SK-N-SH treated with all-trans-retinoic acid at 6 μM for 48 hours (cell line): Measurements from ENCODE around the gene SCFD1.
A peak's percentile ranks its signal among the peaks of the same experiment; 100 is the strongest.

Experiments used
- ARNTL ChIP-seq: fragments of 450-650 bp; formaldehyde crosslinking; IDR thresholded peaks from 2 replicates; pipeline ENCODE4 v1.5.0; 2020; ENCODE audit warnings: low read depth, mild to moderate bottlenecking, moderate library complexity, borderline replicate concordance
- BACH2 ChIP-seq: fragments of 250-450 bp; sonication (Bioruptor Pico); IDR thresholded peaks from 2 replicates; pipeline ENCODE4 v1.9.0; 2021; ENCODE audit warnings: mild to moderate bottlenecking, borderline replicate concordance
- PPARA ChIP-seq: fragments of 250-450 bp; sonication (Bioruptor Pico); IDR thresholded peaks from 2 replicates; pipeline ENCODE4 v1.5.0; 2020; ENCODE audit warnings: mild to moderate bottlenecking, borderline replicate concordance
- RARB ChIP-seq: fragments of 250-450 bp; sonication (Bioruptor Pico); IDR thresholded peaks from 2 replicates; pipeline ENCODE4 v1.8.0; 2021; ENCODE audit warnings: mild to moderate bottlenecking, moderate library complexity
- TOX ChIP-seq: fragments of 250-450 bp; sonication (Bioruptor Pico); IDR thresholded peaks from 2 replicates; pipeline ENCODE4 v1.8.0; 2021; ENCODE audit warnings: mild to moderate bottlenecking, moderate library complexity, borderline replicate concordance
- ZFP30 ChIP-seq: fragments of 450-650 bp; formaldehyde crosslinking; IDR thresholded peaks from 2 replicates; pipeline ENCODE4 v1.5.0; 2022; ENCODE audit warnings: mild to moderate bottlenecking, moderate library complexity
- ZNF8 ChIP-seq: fragments of 450-650 bp; formaldehyde crosslinking; IDR thresholded peaks from 2 replicates; pipeline ENCODE4 v1.5.0; 2020; ENCODE audit warnings: mild to moderate bottlenecking, moderate library complexity
- TF ChIP-seq, protein P1 (sequence below): fragments of 250-450 bp; sonication (Bioruptor Pico); IDR thresholded peaks from 2 replicates; pipeline ENCODE4 v1.8.0; 2021; ENCODE audit warnings: low read depth, mild to moderate bottlenecking, moderate library complexity, borderline replicate concordance
- TF ChIP-seq, protein P2 (sequence below): fragments of 250-450 bp; sonication (Bioruptor Pico); IDR thresholded peaks from 2 replicates; pipeline ENCODE4 v1.5.0; 2020; ENCODE audit warnings: mild to moderate bottlenecking, moderate library complexity

DNA sequence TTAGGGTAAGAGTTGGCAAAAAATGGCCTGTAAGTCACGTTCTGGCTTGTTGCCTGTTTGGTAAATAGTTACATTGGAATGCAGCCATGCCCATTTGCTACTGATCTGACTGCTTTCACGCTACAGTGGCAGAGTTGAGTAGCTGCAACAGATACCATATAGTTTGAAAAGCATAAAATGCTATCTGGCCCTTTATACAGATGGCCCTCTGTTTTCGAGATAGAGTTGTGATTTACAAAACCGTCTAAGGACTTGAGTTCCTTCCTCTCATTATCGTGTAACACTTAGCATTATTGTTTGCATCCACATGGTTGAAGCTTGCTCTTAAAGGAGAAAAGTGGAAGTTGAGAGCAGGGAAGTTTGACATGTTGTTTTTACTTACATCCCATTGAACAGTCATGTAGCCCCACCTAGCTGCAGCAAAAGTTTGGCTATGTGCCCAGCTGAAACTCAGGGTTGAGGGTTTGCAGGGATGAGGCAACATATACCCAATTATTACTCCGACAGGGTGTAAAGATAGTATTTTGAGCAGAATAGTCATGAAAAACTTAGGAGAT lies 11.3 kb upstream of the SCFD1 start:
- TF ChIP-seq BACH2 (CRISPR knock-in tag) (no peak), PPARA (CRISPR knock-in tag) (no peak), ARNTL (CRISPR knock-in tag) (no peak), TOX (CRISPR knock-in tag) (no peak), ZFP30 (CRISPR knock-in tag) (peak; percentile 51; the same call in 1 of the 2 replicates), RARB (no peak), ZNF8 (CRISPR knock-in tag) (no peak)
- TF ChIP-seq, protein P1, sequence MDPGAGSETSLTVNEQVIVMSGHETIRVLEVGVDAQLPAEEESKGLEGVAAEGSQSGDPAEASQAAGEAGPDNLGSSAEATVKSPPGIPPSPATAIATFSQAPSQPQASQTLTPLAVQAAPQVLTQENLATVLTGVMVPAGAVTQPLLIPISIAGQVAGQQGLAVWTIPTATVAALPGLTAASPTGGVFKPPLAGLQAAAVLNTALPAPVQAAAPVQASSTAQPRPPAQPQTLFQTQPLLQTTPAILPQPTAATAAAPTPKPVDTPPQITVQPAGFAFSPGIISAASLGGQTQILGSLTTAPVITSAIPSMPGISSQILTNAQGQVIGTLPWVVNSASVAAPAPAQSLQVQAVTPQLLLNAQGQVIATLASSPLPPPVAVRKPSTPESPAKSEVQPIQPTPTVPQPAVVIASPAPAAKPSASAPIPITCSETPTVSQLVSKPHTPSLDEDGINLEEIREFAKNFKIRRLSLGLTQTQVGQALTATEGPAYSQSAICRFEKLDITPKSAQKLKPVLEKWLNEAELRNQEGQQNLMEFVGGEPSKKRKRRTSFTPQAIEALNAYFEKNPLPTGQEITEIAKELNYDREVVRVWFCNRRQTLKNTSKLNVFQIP: no peak
- TF ChIP-seq, protein P2, sequence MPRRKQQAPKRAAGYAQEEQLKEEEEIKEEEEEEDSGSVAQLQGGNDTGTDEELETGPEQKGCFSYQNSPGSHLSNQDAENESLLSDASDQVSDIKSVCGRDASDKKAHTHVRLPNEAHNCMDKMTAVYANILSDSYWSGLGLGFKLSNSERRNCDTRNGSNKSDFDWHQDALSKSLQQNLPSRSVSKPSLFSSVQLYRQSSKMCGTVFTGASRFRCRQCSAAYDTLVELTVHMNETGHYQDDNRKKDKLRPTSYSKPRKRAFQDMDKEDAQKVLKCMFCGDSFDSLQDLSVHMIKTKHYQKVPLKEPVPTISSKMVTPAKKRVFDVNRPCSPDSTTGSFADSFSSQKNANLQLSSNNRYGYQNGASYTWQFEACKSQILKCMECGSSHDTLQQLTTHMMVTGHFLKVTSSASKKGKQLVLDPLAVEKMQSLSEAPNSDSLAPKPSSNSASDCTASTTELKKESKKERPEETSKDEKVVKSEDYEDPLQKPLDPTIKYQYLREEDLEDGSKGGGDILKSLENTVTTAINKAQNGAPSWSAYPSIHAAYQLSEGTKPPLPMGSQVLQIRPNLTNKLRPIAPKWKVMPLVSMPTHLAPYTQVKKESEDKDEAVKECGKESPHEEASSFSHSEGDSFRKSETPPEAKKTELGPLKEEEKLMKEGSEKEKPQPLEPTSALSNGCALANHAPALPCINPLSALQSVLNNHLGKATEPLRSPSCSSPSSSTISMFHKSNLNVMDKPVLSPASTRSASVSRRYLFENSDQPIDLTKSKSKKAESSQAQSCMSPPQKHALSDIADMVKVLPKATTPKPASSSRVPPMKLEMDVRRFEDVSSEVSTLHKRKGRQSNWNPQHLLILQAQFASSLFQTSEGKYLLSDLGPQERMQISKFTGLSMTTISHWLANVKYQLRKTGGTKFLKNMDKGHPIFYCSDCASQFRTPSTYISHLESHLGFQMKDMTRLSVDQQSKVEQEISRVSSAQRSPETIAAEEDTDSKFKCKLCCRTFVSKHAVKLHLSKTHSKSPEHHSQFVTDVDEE: no peak
